HepG2 (cell line): ENCODE data around the gene P2RX3. TPM values are rescaled to one million over a fixed set of nuclear protein-coding genes. Genes with fewer than 3 reads are reported as not detected.

Experiments used
- AKNA ChIP-seq: sonication (generic); formaldehyde crosslinking; IDR thresholded peaks from 2 replicates; pipeline ENCODE4 v1.4.0; 2020; ENCODE audit warnings: missing genetic modification reagents, borderline replicate concordance
- FOXA1 ChIP-seq, 2 experiments: fragments of 450-650 bp in 1 of 2; sonication (generic) in 1 of 2; formaldehyde crosslinking in 1 of 2; IDR thresholded peaks; 2 replicates each; pipeline versions ENCODE4 v1.4.0 to v1.6.1; 2016 to 2020; ENCODE audit warnings: missing genetic modification reagents in 1 of 2
- HNRNPH1 ChIP-seq: fragments of 200-400 bp; formaldehyde crosslinking; optimal IDR thresholded peaks from 2 replicates; pipeline ENCODE3; 2017; ENCODE audit warnings: mild to moderate bottlenecking, low read depth, low read length
- MLLT10 ChIP-seq: sonication (generic); formaldehyde crosslinking; IDR thresholded peaks from 2 replicates; pipeline ENCODE4 v1.4.0; 2020; ENCODE audit warnings: missing genetic modification reagents
- PCBP1 ChIP-seq: fragments of 200-400 bp; formaldehyde crosslinking; IDR thresholded peaks from 2 replicates; pipeline ENCODE4 v1.6.1; 2017; ENCODE audit warnings: mild to moderate bottlenecking, low read depth, low read length, borderline replicate concordance
- SETDB1 ChIP-seq: sonication (generic); formaldehyde crosslinking; IDR thresholded peaks from 2 replicates; pipeline ENCODE4 v1.5.1; 2020; ENCODE audit warnings: missing genetic modification reagents, mild to moderate bottlenecking, borderline replicate concordance
- YEATS2 ChIP-seq: sonication (generic); formaldehyde crosslinking; IDR thresholded peaks from 2 replicates; pipeline ENCODE4 v1.4.0; 2020; ENCODE audit warnings: missing genetic modification reagents, borderline replicate concordance
- ZBTB43 ChIP-seq: sonication (generic); formaldehyde crosslinking; conservative IDR thresholded peaks from 2 replicates; pipeline ENCODE4 v1.4.0; 2020; ENCODE audit warnings: missing genetic modification reagents
- ZNF335 ChIP-seq: sonication (generic); formaldehyde crosslinking; IDR thresholded peaks from 2 replicates; pipeline ENCODE4 v1.4.0; 2020; ENCODE audit warnings: missing genetic modification reagents
- ZNF720 ChIP-seq: sonication (generic); formaldehyde crosslinking; IDR thresholded peaks from 2 replicates; pipeline ENCODE4 v1.4.0; 2020; ENCODE audit warnings: missing genetic modification reagents
- ZNF761 ChIP-seq: sonication (generic); formaldehyde crosslinking; conservative IDR thresholded peaks from 2 replicates; pipeline ENCODE4 v1.4.0; 2020; ENCODE audit warnings: mild to moderate bottlenecking, missing genetic modification reagents
- ZNF792 ChIP-seq: IDR thresholded peaks from 2 replicates; pipeline ENCODE4 v1.6.1; 2016
- ZNF816 ChIP-seq: sonication (generic); formaldehyde crosslinking; IDR thresholded peaks from 2 replicates; pipeline ENCODE4 v1.8.0; 2022; ENCODE audit warnings: missing genetic modification reagents, mild to moderate bottlenecking, borderline replicate concordance
- polyA plus RNA-seq, 8 experiments: library from polyadenylated mRNA; depleted of rRNA in 3 of 8; stranded (reverse) in 7 of 8; unstranded in 1 of 8; fragments of >200 nt; fragmentation: Illumina TruSeq in 4 of 8; extraction: Trizol in 4 of 8; gene quantifications; 2 replicates each; pipeline versions ENCODE4 v1.2.1 to v1.2.3, GENCODE V29; 2011 to 2016; ENCODE audit warnings: low read depth in 4 of 8, missing spikeins in 1 of 8, mixed read lengths in 1 of 8; ENCODE audit not compliant: insufficient read depth in 1 of 8
- total RNA-seq, 5 experiments: library from RNA; depleted of rRNA; stranded (reverse); fragments of >200 nt; fragmentation: Illumina TruSeq; extraction: Trizol; gene quantifications; 2 replicates each; pipeline ENCODE4 v1.2.3, GENCODE V29; 2016; ENCODE audit warnings: low read depth in 1 of 5
- TF ChIP-seq, protein P1 (sequence below): sonication (generic); formaldehyde crosslinking; IDR thresholded peaks from 2 replicates; pipeline ENCODE4 v1.8.0; 2022; ENCODE audit warnings: mild to moderate bottlenecking, missing genetic modification reagents; ENCODE audit not compliant: insufficient replicate concordance
- TF ChIP-seq, protein P2 (sequence below): sonication (generic); formaldehyde crosslinking; conservative IDR thresholded peaks from 2 replicates; pipeline ENCODE4 v1.4.0; 2020; ENCODE audit warnings: missing genetic modification reagents

Gene P2RX3
- total and polyA plus RNA-seq, 2 of the 13 experiments (the other 11 are each of a cell fraction or from before 2014, with no cell fraction given) = 0.08 TPM; not detected in 1

GRCh38 chr11:57399972-57400578 is 61.9 kb downstream of the P2RX3 start (continued):
- no peak for TF ChIP-seq ZBTB43 (CRISPR knock-in tag)
- TF ChIP-seq, protein P1, sequence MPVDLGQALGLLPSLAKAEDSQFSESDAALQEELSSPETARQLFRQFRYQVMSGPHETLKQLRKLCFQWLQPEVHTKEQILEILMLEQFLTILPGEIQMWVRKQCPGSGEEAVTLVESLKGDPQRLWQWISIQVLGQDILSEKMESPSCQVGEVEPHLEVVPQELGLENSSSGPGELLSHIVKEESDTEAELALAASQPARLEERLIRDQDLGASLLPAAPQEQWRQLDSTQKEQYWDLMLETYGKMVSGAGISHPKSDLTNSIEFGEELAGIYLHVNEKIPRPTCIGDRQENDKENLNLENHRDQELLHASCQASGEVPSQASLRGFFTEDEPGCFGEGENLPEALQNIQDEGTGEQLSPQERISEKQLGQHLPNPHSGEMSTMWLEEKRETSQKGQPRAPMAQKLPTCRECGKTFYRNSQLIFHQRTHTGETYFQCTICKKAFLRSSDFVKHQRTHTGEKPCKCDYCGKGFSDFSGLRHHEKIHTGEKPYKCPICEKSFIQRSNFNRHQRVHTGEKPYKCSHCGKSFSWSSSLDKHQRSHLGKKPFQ = no peak
- TF ChIP-seq PCBP1 = no peak
- TF ChIP-seq HNRNPH1 = no peak
- TF ChIP-seq AKNA (CRISPR knock-in tag) = no peak
- TF ChIP-seq, protein P2, sequence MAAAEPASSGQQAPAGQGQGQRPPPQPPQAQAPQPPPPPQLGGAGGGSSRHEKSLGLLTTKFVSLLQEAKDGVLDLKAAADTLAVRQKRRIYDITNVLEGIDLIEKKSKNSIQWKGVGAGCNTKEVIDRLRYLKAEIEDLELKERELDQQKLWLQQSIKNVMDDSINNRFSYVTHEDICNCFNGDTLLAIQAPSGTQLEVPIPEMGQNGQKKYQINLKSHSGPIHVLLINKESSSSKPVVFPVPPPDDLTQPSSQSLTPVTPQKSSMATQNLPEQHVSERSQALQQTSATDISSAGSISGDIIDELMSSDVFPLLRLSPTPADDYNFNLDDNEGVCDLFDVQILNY = no peak
- TF ChIP-seq ZNF792 = peak; percentile 60; the same call in 1 of the 2 replicates
- no peak for TF ChIP-seq MLLT10 (CRISPR knock-in tag)
- TF ChIP-seq ZNF720 (CRISPR knock-in tag) = no peak
- no peak for TF ChIP-seq ZNF335
- TF ChIP-seq SETDB1 (CRISPR knock-in tag) = no peak
- TF ChIP-seq YEATS2 (CRISPR knock-in tag) = no peak
- peak; percentile 37; the same call in 1 of the 2 replicates for TF ChIP-seq FOXA1 (IDR thresholded peaks at IDR 0.05)
- TF ChIP-seq FOXA1 (CRISPR knock-in tag; IDR thresholded peaks at IDR 0.05) = peak; percentile 90
- TF ChIP-seq ZNF816 = no peak
- TF ChIP-seq ZNF761 (CRISPR knock-in tag) = no peak
